Stimulated activated effector memory CD8-positive, alpha-beta T cell treated with anti-CD3 and anti-CD28 coated beads, Interleukin-12 subunit alpha, Interleukin-12 subunit beta, amount 100 ng/mL, for 72 hours (primary cell): ENCODE data around the gene FBLN1.
A peak's percentile ranks its signal among the peaks of the same experiment; 100 is the strongest.

Experiments used
- ATAC-seq: fragments of 150-1000 bp; cut with Tn5 transposase; 2 replicates; pipeline ENCODE4 v1.10.0; 2021
- DNase-seq, 2 donors: peaks; one replicate each; pipeline ENCODE4 v3.0.0; 2021 to 2022; ENCODE audit warnings: low spot score in 2 of 2
- H3K27ac Mint-ChIP-seq: one replicate; pipeline ENCODE4 v1.8.0; 2022; ENCODE audit warnings: mild to moderate bottlenecking, mixed read lengths
- H3K36me3 Mint-ChIP-seq: one replicate; pipeline ENCODE4 v1.8.0; 2022; ENCODE audit warnings: mild to moderate bottlenecking, mixed read lengths
- H3K4me1 Mint-ChIP-seq: one replicate; pipeline ENCODE4 v1.8.0; 2022; ENCODE audit warnings: mixed read lengths
- H3K4me3 Mint-ChIP-seq: one replicate; pipeline ENCODE4 v1.8.0; 2022; ENCODE audit warnings: mild to moderate bottlenecking, mixed read lengths
- H3K9me3 Mint-ChIP-seq: one replicate; pipeline ENCODE4 v1.8.0; 2022; ENCODE audit warnings: mixed read lengths

FBLN1 gene

GRCh38 chr22:45507798-45508197, 5.1 kb downstream of the FBLN1 start:
- H3K4me3 Mint-ChIP-seq: no peak overlapping the region
- H3K36me3 Mint-ChIP-seq: no peaks in the 10 kb centered on the region
- ATAC-seq: no peak
- DNase-seq: no peak
- no peak overlapping the region for H3K27ac Mint-ChIP-seq
- H3K9me3 Mint-ChIP-seq: no peaks in the 10 kb centered on the region
- no peaks in the 10 kb centered on the region for H3K4me1 Mint-ChIP-seq

DNA sequence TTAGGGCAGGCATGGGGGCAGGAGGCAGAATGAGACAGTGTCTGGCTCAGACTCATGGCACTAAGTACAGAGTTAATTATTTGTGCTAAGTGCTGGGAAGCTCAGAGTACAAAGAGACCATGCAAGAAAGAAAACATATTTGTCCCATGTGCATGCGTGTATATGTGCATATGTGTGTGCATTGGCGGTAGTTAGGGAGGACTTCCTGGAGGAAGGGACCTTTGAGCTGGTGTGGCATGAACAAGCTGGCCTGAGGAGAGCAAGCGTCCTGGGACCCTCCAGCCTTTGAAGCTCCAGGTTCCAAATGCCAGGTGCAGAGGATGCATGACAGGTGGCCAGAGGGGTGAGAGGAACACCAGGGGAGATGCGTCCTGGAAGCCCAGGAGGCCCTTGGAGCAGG, 6.1 kb downstream of the FBLN1 start:
- no peak overlapping the region for H3K4me3 Mint-ChIP-seq
- ATAC-seq: no peak
- no peaks in the 10 kb centered on the region for H3K36me3 Mint-ChIP-seq
- no peaks in the 10 kb centered on the region for H3K9me3 Mint-ChIP-seq
- H3K27ac Mint-ChIP-seq: no peak overlapping the region
- no peaks in the 10 kb centered on the region for H3K4me1 Mint-ChIP-seq
- DNase-seq: no peak

DNA sequence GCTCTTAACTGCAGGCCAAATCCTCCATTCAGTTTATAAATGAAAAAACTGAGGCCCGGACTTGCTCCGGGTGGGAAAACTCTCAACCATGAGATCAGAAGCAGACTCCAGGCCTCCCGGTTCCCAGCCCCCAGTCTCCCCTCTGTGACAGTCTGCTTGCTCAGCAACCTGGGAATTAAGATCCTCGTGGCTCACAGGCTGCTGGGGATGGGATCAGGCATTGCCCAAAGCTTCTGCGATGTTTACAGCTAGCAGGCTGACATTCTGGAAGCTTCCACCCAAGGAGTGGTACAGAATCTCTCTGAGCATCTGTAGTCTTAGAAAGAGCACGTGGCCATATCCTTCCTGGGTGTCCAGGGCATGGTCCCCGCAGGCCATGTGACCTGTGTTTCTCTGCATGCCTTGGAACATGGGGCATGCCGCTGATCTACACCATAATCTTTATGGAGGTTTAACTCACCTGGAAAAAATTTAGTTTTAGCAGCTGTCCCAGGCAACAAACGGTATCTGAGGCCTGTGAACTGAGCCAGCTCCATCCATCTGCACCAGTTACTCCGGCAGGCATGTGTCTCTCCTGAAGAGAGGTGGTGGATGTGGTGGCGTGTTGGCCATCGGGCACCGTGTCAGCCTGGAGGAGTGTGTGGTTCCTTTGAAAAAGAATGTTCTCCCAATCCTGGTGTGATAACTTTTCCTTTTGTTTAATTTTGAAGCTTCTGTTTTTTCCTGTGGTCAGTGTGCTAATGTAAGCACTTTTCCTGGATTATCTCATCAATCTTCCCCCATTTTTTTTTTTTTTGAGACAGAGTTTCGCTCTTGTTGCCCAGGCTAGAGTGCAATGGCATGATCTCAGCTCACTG, 7.9 kb downstream of the FBLN1 start:
- Mint-ChIP-seq H3K9me3 (no peaks in the 10 kb centered on the region), H3K4me1 (no peaks in the 10 kb centered on the region), H3K4me3 (no peak overlapping the region), H3K36me3 (no peaks in the 10 kb centered on the region), H3K27ac (no peak overlapping the region)
- DNase-seq (no peak), ATAC-seq (no peak)

- Mint-ChIP-seq H3K27ac (no peak overlapping the region), H3K36me3 (no peaks in the 10 kb centered on the region), H3K4me1 (no peaks in the 10 kb centered on the region), H3K4me3 (no peak overlapping the region), H3K9me3 (no peaks in the 10 kb centered on the region)
- ATAC-seq: no peak
- DNase-seq: no peak
Measured at GRCh38 chr22:45511847-45512261, 9.2 kb downstream of the FBLN1 start.

GRCh38 chr22:45512363-45512762, 9.7 kb downstream of the FBLN1 start:
- H3K36me3 Mint-ChIP-seq: no peaks in the 10 kb centered on the region
- no peaks in the 10 kb centered on the region for H3K4me1 Mint-ChIP-seq
- H3K9me3 Mint-ChIP-seq: no peaks in the 10 kb centered on the region
- ATAC-seq (no peak), DNase-seq (no peak)
- H3K27ac Mint-ChIP-seq: no peak overlapping the region
- H3K4me3 Mint-ChIP-seq: no peak overlapping the region

GRCh38 chr22:45515676-45516075, 13.0 kb downstream of the FBLN1 start:
- Mint-ChIP-seq H3K4me3 (no peak overlapping the region), H3K4me1 (no peaks in the 10 kb centered on the region), H3K36me3 (no peaks in the 10 kb centered on the region), H3K9me3 (no peaks in the 10 kb centered on the region), H3K27ac (peak overlapping the region; percentile 56)
- no peak for DNase-seq
- ATAC-seq: no peak

GRCh38 chr22:45516163-45516562, 13.5 kb downstream of the FBLN1 start:
- Mint-ChIP-seq H3K27ac (peak overlapping the region; percentile 56), H3K9me3 (no peaks in the 10 kb centered on the region), H3K4me3 (no peak overlapping the region), H3K4me1 (no peaks in the 10 kb centered on the region), H3K36me3 (no peaks in the 10 kb centered on the region)
- ATAC-seq (no peak), DNase-seq (no peak)

GRCh38 chr22:45516923-45517675, 14.4 kb downstream of the FBLN1 start:
- Mint-ChIP-seq H3K9me3 (no peaks in the 10 kb centered on the region), H3K4me3 (no peak overlapping the region), H3K27ac (no peak overlapping the region), H3K4me1 (no peaks in the 10 kb centered on the region), H3K36me3 (no peaks in the 10 kb centered on the region)
- no peak for ATAC-seq
- DNase-seq: no peak

DNA sequence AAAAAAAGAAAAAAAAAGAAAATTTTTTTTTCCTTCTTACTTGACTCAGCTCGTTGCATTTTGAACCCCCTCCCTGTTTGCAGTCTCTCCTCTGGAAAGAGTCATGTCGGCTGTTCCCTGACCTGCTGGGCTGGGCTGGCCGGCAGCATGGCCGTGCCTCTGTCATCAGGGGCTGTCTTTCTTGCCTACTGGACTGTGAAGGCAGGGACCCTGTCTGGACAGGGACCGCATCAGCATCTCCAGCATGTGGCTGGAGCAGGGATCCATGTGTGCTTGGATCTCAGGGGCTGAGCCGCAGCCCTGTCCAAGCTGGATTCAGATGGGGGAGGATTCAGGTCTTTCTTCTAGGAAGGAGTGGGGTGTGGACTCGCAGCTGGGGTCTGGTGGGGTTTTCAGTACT, 15.5 kb downstream of the FBLN1 start:
- H3K36me3 Mint-ChIP-seq: no peaks in the 10 kb centered on the region
- no peaks in the 10 kb centered on the region for H3K4me1 Mint-ChIP-seq
- no peaks in the 10 kb centered on the region for H3K9me3 Mint-ChIP-seq
- ATAC-seq: no peak
- DNase-seq: no peak
- no peak overlapping the region for H3K4me3 Mint-ChIP-seq
- H3K27ac Mint-ChIP-seq: no peak overlapping the region

DNA sequence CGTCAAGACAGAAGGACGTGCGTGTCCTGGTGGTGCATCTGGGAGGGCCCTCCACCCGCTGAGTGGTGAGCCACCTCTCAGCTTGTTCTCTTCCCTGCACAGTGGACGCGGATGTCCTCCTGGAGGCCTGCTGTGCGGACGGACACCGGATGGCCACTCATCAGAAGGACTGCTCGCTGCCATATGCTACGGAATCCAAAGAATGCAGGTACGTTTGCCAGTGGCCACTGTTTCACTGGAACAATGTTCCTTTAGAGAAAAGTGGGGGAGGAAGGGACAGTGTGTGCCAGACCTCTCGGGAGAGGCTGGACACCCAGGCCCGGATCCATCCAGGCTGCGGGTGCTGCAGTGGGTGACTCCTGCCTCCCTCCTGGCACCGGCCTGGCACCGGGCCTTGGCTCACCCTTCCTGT, 15.9 kb downstream of the FBLN1 start:
- H3K4me1 Mint-ChIP-seq: no peaks in the 10 kb centered on the region
- ATAC-seq: no peak
- H3K36me3 Mint-ChIP-seq: no peaks in the 10 kb centered on the region
- DNase-seq: no peak
- no peak overlapping the region for H3K4me3 Mint-ChIP-seq
- H3K27ac Mint-ChIP-seq: no peak overlapping the region
- no peaks in the 10 kb centered on the region for H3K9me3 Mint-ChIP-seq

GRCh38 chr22:45521178-45521577, 18.5 kb downstream of the FBLN1 start:
- no peak overlapping the region for H3K27ac Mint-ChIP-seq

DNA sequence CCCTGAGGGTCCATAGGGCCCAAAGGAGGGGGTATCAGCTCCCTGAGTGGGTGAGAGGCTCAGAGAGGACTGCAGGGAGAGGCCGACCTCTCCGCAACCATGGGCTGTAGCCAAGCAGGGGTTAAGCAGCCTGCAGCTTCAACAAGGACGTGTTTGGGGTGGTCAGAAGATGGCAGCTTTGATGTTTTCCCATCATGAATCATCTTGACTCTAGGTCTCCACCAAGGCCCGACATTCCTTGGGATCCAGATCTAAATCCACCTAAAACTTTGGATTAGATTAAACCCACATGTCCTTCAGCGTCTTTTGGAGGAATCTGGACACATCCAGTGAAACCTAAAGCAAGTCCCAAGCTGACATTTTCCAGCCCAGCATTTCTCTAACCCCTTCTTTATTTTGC, 19.8 kb downstream of the FBLN1 start:
- ATAC-seq (no peak), DNase-seq (no peak)
- Mint-ChIP-seq H3K9me3 (no peaks in the 10 kb centered on the region), H3K4me3 (no peak overlapping the region), H3K36me3 (no peaks in the 10 kb centered on the region), H3K27ac (no peak overlapping the region), H3K4me1 (no peaks in the 10 kb centered on the region)

More at GRCh38 chr22:45521178-45521577, 18.5 kb downstream of the FBLN1 start:
- no peak overlapping the region for H3K4me3 Mint-ChIP-seq
- H3K36me3 Mint-ChIP-seq: no peaks in the 10 kb centered on the region
- ATAC-seq (no peak), DNase-seq (no peak)
- no peaks in the 10 kb centered on the region for H3K9me3 Mint-ChIP-seq
- H3K4me1 Mint-ChIP-seq: no peaks in the 10 kb centered on the region

DNA sequence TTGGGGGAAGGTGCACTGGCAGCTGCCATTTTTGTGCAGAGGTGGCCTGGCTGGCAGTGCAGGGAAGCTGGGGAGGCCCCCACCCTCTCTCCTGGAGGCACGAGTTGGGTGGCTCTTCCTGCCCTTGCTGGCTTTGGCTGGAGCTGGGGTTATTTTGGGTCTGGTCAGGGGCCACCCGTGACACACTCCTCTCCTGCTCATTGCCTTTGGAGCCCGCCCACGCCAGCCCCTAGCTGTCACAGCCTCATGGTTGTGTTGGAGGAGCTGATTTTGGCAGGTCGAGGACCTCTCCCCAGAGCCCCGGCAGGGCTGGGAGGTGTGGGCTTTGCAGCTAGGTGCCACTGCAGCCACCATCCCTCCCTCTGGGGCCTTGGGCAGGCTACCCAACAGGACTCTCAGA, 21.5 kb downstream of the FBLN1 start:
- no peaks in the 10 kb centered on the region for H3K9me3 Mint-ChIP-seq
- DNase-seq (no peak), ATAC-seq (no peak)
- no peaks in the 10 kb centered on the region for H3K36me3 Mint-ChIP-seq
- no peaks in the 10 kb centered on the region for H3K4me1 Mint-ChIP-seq
- H3K27ac Mint-ChIP-seq: no peak overlapping the region
- no peak overlapping the region for H3K4me3 Mint-ChIP-seq

- H3K27ac Mint-ChIP-seq: no peak overlapping the region
- H3K9me3 Mint-ChIP-seq: no peaks in the 10 kb centered on the region
- ATAC-seq: no peak
- H3K36me3 Mint-ChIP-seq: no peaks in the 10 kb centered on the region
- no peak for DNase-seq
- no peak overlapping the region for H3K4me3 Mint-ChIP-seq
- H3K4me1 Mint-ChIP-seq: no peaks in the 10 kb centered on the region
Measured at GRCh38 chr22:45524966-45525365, 22.3 kb downstream of the FBLN1 start.

GRCh38 chr22:45525480-45525879, 22.8 kb downstream of the FBLN1 start:
- no peaks in the 10 kb centered on the region for H3K4me1 Mint-ChIP-seq
- no peaks in the 10 kb centered on the region for H3K9me3 Mint-ChIP-seq
- H3K36me3 Mint-ChIP-seq: no peaks in the 10 kb centered on the region
- ATAC-seq: no peak
- H3K4me3 Mint-ChIP-seq: no peak overlapping the region
- H3K27ac Mint-ChIP-seq: no peak overlapping the region
- no peak for DNase-seq

GRCh38 chr22:45526281-45526680, 23.6 kb downstream of the FBLN1 start:
- Mint-ChIP-seq H3K36me3 (no peaks in the 10 kb centered on the region), H3K4me3 (no peak overlapping the region), H3K4me1 (no peaks in the 10 kb centered on the region), H3K9me3 (no peaks in the 10 kb centered on the region), H3K27ac (no peak overlapping the region)
- no peak for ATAC-seq
- DNase-seq: no peak
